Right cardiac atrium (tissue), 5 donors: Measurements from ENCODE around the gene ACOX1. TPM values are rescaled to one million over a fixed set of nuclear protein-coding genes. Genes with fewer than 3 reads are reported as not detected.

Source experiments
- ATAC-seq, 2 donors: fragments of 200-7000 bp; cut with Tn5 transposase; one replicate each; pipeline versions ENCODE4 v1.8.0 to v1.9.1; 2020; ENCODE audit warnings: moderate library complexity in 2 of 2, mild to moderate bottlenecking in 1 of 2
- DNase-seq, 3 donors: peaks; one replicate each; pipeline ENCODE4 v3.0.0-alpha.2; 2020
- H3K27ac ChIP-seq: one replicate; pipeline ENCODE4 v1.5.1; 2013; ENCODE audit warnings: mild to moderate bottlenecking, low read length, control low read depth, moderate library complexity
- H3K27me3 ChIP-seq: one replicate; pipeline ENCODE4 v1.6.1; 2013; ENCODE audit not compliant: control insufficient read depth, insufficient read depth
- H3K4me1 ChIP-seq: one replicate; pipeline ENCODE4 v1.6.1; 2013; ENCODE audit warnings: low read length; ENCODE audit not compliant: control insufficient read depth, insufficient read depth
- H3K4me3 ChIP-seq: one replicate; pipeline ENCODE4 v1.5.1; 2013; ENCODE audit warnings: low read length, control low read depth
- H3K9me3 ChIP-seq: one replicate; pipeline ENCODE4 v1.6.1; 2013; ENCODE audit warnings: low read length; ENCODE audit not compliant: control insufficient read depth
- WGBS: extraction: QIAGEN DNeasy Blood & Tissue Kit; methylation state at CpG from one replicate; pipeline ENCODE4 v1.1.7; 2013; 5-methylcytosine and 5-hydroxymethylcytosine counted together
- intact Hi-C, 4 donors: fragments of 100-400 bp; cut with DNase I; formaldehyde crosslinking; loops; one replicate each; pipeline versions ENCODE4 v1.11.0 to v1.14.0; 2022 to 2023
- polyA plus RNA-seq: library from polyadenylated mRNA; stranded (reverse); fragments of 200-250 nt; gene quantifications from one replicate; pipeline ENCODE4 v1.2.3, GENCODE V29; 2013
- total RNA-seq, 4 donors: library from RNA; stranded (reverse); fragmentation: NEBNext Ultra II Directional; extraction: Animal tissue kit (Norgen Biotek cat#: 25700); gene quantifications; one replicate each; pipeline ENCODE4 v1.2.1, GENCODE V29; 2021
- donor health status: healthy with polysubstance abuse.
- donor health status: DM: no; HTN: yes; CAD: no.
- donor health status: DM: no; HTN: no; CAD: no.
- donor health status: DM: no; HTN: yes; CAD: no; lungs with severe emphysema.
- donor health status: DM: yes; HTN: yes; CAD: no.

The ACOX1 gene
- total and polyA plus RNA-seq, 5 donors, result 18.7 to 67.5 (median 59.9) TPM

DNA sequence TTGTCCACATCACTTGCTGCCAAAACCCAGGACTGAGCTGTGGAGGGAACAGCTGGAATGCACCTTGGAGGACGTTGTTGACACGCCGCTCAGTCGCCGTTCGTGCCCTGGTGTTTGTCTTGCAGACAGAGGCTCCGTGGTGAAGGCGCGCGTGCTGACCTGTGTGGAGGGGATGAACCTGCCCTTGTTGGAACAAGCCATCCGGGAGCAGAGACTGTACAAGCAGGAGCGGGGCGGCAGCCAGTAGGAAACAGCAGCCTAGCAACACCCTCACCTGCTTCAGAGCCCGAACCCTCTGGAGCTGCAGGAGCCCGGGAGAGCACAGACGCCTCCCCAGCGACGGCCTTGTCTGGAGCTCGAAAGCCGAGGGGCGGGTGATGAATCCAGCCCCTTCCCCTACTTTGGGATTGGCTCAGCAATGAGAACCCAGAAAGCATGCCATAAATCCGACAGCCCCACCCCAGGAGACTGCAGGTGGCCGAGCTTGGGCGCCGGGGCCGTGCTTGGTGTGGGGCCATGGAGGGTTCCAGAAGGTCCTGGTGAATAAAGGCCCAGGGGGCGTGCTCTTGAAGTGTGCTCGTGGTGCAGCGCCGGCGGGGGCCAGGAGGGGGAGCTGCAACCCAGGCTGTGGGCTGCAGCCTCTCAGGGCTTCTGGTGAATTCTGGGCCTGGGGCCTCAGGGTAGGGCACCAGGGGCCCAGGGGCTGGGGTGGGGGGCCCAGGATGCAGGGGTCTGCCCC is 21.2 kb upstream of the ACOX1 start:
- WGBS, result 75% methylated on average over 31 of the region's 31 CpGs
- intact Hi-C loops, result no loop called here
- Histone ChIP-seq H3K9me3 (no peaks in the 10 kb centered on the region), H3K4me1 (peaks cover 3% of the 10 kb centered on the region), H3K27me3 (no peaks in the 10 kb centered on the region), H3K27ac (no peak overlapping the region), H3K4me3 (no peak overlapping the region)
- DNase-seq, result peak in 2 of 3 donors; percentile 77 to 80
- peak in 1 of 2 donors; percentile 5 for ATAC-seq

DNA sequence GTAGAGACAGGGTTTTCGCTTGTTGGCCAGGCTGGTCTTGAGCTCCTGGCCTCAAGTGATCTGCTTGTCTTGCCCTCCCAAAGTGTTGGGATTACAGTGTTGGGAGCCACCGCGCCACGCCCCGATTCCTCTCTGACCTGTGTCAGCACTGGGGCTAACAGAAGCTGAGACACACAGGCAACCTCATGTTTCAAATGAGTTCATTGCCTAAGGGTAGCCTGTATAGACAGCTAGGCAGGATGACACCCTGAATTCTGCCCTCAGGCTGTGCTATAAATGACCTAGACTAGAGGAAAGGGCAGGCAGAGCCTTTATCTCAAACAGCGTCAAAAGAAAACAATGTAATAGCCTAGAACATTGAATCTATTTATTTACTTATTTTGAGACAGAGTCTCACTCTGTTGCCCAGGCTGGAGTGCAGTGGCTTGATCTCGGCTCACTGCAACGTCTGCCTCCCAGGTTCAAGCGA is 19.4 kb upstream of the ACOX1 start:
- no peaks in the 10 kb centered on the region for H3K9me3 ChIP-seq
- 93% methylated on average over 9 of the region's 9 CpGs for WGBS
- peaks cover 3% of the 10 kb centered on the region for H3K4me1 ChIP-seq
- no peak for DNase-seq
- no peak overlapping the region for H3K27ac ChIP-seq
- ATAC-seq, result peak in 1 of 2 donors; percentile 12
- H3K4me3 ChIP-seq, result no peak overlapping the region
- intact Hi-C loops, result loop anchor here in 1 of 4 donors (10.0 kb wide), 1 partner anchor 54 kb away; the partner anchor contains the start of gene FBF1
- H3K27me3 ChIP-seq, result no peaks in the 10 kb centered on the region

DNA sequence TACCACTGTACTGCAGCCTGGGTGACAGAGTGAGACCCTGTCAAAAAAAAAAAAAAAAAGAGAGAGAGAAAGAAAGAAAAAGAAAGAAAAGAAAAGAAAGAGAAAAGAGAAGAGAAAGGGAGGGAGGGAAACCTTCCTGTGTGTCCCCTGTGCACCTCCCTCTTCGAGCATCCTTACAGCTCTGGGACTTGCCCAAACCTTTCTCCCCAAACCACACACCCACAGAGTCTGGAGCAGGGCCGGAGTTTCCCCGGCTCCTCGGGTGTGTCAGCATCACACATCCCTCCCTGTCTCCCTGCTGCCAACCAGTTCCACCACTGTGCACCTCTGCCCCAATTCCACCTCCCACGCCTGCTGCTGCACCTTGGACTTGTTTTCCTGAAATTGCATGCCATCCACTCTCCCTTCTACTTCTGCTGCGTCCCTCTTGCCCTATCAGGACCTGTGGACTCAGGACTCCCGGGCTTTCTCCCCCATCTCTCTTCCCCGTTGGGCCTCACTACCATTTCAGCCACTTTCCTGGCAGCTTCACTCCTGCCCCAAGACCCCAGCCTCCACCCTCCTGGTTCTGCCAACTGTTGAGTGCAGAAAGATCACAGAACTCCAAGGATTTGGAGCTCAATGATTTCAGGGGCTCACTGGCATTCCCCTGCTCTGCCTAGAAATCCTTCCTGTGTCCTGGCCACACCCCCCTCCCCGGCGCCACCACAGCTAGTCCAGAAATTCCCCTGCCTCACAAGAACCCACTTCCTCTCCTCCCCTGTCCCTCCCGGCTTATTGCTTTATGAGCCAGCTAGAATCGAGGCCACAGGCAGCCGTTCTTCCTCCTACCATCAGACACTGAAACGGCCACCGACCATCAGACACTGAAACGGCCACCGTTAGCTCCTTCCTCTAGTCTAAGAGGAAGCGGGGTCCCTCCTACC is 18.0 kb upstream of the ACOX1 start:
- WGBS, result 40% methylated on average over 18 of the region's 18 CpGs

DNA sequence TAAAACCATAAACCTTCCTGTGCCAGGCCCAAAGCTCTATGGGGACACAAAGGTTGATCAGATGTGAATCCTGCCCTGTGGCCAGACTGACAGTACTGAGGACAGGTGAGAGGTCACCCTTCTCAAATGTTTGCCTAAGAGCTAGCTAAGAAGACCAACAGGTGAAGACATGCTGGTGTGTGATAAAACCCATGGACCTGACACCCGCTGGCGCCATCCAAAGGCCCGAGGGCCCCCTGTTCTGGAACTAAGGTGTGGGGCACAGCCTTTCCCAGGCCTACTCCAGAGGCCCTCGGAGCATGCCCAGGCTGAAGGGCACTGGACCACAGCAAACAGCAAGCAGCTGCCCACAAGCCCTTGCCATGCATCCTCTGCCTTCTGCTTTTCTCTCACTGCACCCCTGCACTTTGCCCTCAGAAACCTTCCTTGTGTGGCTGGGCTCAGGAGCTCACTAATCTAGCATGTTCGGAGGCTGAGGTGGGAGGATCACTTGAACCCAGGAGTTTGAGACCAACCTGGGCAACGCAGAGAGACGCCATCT is 16.5 kb upstream of the ACOX1 start:
- intact Hi-C loops, result loop anchor here in 1 of 4 donors (10.0 kb wide), 1 partner anchor 51 kb away; the partner anchor contains the start of gene FBF1
- peak in 1 of 3 donors; percentile 9 for DNase-seq
- H3K27me3 ChIP-seq, result no peaks in the 10 kb centered on the region
- no peak for ATAC-seq
- H3K27ac ChIP-seq, result no peak overlapping the region
- peaks cover 3% of the 10 kb centered on the region for H3K4me1 ChIP-seq
- 97% methylated on average over 7 of the region's 7 CpGs for WGBS
- H3K9me3 ChIP-seq, result no peaks in the 10 kb centered on the region
- no peak overlapping the region for H3K4me3 ChIP-seq

More for the DNA sequence above, 18.0 kb upstream of the ACOX1 start:
- no peaks in the 10 kb centered on the region for H3K9me3 ChIP-seq
- no peak overlapping the region for H3K4me3 ChIP-seq
- peaks cover 3% of the 10 kb centered on the region for H3K4me1 ChIP-seq
- peak; percentile 53 to 61 for ATAC-seq
- no peaks in the 10 kb centered on the region for H3K27me3 ChIP-seq
- no peak overlapping the region for H3K27ac ChIP-seq
- intact Hi-C loops, result loop anchor here in 1 of 4 donors (10.0 kb wide), 1 partner anchor 52 kb away; the partner anchor contains the start of gene FBF1
- DNase-seq, result peak in 1 of 3 donors; percentile 78

DNA sequence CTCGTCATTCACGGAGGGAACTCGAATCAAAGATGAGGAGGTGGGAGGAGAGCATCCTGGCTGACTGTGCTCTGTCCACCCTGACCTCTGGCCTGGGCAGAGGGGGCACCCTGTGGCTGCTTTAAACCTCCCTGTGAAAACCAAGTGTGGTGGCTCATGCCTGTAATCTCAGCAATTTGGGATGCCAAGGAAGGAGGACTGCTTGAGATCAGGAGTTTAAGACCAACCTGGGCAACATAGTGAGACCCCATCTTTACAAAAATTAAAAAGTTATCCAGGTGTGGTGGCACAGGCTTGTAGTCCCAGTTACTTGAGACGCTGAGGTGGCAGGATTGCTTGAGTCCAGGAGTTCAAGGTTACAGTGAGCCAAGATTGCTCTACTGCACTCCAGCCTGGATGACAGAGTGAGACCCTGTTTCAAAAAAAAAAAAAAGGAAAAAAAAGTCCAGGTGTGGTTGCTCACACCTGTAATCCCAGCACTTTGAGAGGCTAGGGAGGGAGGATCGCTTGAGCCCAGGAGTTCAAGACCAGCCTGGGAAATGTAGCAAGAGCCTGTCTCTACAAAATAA is 15.9 kb upstream of the ACOX1 start:
- peaks cover 3% of the 10 kb centered on the region for H3K4me1 ChIP-seq
- no peaks in the 10 kb centered on the region for H3K9me3 ChIP-seq
- no peak overlapping the region for H3K4me3 ChIP-seq
- no peaks in the 10 kb centered on the region for H3K27me3 ChIP-seq
- H3K27ac ChIP-seq, result no peak overlapping the region
- ATAC-seq (no peak), DNase-seq (no peak)
- intact Hi-C loops, result loop anchor here in 1 of 4 donors (10.0 kb wide), 1 partner anchor 50 kb away; the partner anchor contains the start of gene FBF1
- WGBS, result 90% methylated on average over 5 of the region's 5 CpGs

DNA sequence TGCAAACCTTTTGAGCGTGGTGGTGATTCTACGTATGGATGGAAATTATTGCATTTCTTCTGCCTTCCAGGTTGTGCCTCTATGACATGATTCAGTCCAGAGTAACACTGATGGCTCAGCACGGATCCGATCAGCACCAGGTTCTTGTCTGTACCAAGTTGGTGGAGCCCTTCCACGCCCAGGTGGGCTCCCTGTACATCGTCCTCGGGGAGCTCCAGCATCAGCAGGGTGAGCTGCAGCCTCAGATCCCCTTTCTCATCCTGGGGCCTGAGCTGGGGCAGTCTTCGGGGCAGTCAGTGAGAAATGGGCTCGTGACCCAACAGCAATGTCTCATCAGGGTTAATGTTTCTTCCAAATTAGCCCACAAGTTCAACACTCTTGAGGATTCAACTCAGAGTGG is 12.4 kb upstream of the ACOX1 start:
- intact Hi-C loops, result loop anchor here in 1 of 4 donors (10.0 kb wide), 1 partner anchor 47 kb away; the partner anchor contains the start of gene FBF1
- no peaks in the 10 kb centered on the region for H3K27me3 ChIP-seq
- H3K4me3 ChIP-seq, result no peak overlapping the region
- H3K4me1 ChIP-seq, result no peaks in the 10 kb centered on the region
- DNase-seq (no peak), ATAC-seq (no peak)
- H3K27ac ChIP-seq, result no peak overlapping the region
- no peaks in the 10 kb centered on the region for H3K9me3 ChIP-seq
- WGBS, result 95% methylated on average over 9 of the region's 9 CpGs

DNA sequence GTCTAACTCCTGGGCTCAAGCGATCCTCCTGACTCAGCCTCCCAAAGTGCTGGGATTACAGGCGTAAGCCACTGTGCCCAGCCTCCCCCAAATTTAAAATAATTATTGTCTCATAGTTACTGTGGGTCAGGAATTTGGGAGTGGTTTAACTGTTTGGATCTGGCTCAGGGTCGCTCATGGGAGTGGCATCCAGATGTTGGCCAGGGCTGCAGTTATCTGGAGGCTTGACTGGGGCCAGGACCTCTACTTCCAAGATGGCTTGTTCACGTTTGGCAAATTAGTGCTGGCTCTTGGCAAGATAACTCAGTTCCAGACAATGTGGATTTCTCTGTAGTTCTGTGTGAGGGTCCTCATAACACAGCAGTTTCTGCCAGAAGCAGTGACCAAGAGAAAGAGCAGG is 8.1 kb upstream of the ACOX1 start:
- H3K4me1 ChIP-seq, result peaks cover 2% of the 10 kb centered on the region
- H3K4me3 ChIP-seq, result no peak overlapping the region
- WGBS, result 75% methylated on average over 4 of the region's 4 CpGs
- intact Hi-C loops, result no loop called here
- DNase-seq, result no peak
- H3K27ac ChIP-seq, result no peak overlapping the region
- no peak for ATAC-seq
- H3K27me3 ChIP-seq, result no peaks in the 10 kb centered on the region
- no peaks in the 10 kb centered on the region for H3K9me3 ChIP-seq

DNA sequence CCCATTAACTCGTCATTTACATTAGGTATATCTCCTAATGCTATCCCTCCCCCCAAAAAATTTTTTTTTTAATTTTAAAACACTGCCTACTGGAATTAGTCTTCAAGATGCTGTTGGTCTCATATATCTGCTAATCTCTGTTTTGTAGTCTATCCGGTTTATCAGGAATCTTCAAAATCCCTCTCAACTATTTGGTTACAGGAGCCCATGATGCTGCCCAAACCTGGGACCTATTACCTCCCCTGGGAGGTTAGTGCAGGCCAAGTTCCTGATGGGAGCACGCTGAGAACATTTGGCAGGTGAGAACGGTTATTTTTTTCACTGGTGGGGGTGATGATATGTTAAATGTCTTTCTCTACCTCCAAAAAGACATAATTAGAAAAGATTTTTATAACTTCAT is 7.0 kb upstream of the ACOX1 start:
- Histone ChIP-seq H3K4me3 (no peak overlapping the region), H3K27ac (no peak overlapping the region), H3K4me1 (peaks cover 2% of the 10 kb centered on the region), H3K9me3 (no peaks in the 10 kb centered on the region), H3K27me3 (no peaks in the 10 kb centered on the region)
- ATAC-seq (no peak), DNase-seq (no peak)
- intact Hi-C loops, result no loop called here
- 89% methylated on average over 4 of the region's 4 CpGs for WGBS

DNA sequence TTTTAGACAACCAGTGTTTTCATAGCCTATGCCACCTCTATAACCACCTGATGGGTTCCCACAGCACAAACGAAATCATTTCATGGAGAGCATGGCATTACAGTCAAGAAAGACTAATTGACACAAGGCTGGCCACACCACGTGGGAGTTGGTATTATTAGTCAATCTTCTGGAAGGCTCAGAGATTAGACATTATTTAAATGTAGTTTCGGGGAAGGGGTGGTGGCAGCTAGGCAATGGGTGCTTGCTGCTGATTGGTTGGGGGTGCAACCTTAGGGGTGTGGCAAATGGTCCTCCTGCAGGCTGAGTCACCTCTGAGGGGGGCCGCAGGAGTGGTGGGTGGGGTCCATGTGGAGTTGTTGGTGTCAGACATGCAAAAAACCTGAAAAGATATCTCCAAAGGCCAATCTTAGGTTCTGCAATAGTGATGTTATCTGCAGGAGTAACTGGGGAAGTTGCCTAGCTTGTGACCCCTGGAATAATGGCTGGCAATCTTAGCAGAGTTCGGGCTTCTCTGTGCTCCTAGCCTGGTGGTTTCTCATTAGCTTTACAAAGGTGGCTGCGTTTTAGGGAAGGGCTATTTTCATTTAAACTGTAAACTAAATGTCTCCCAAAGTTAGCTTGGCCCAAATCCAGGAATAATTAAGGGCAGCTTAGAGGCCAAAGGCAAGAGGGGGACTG is 4.7 kb upstream of the ACOX1 start:
- intact Hi-C loops, result no loop called here
- ATAC-seq, result no peak
- Histone ChIP-seq H3K27ac (peak overlapping the region; percentile 48), H3K4me3 (no peak overlapping the region), H3K27me3 (no peaks in the 10 kb centered on the region), H3K4me1 (peaks cover 4% of the 10 kb centered on the region), H3K9me3 (no peaks in the 10 kb centered on the region)
- WGBS, result 64% methylated on average over 6 of the region's 6 CpGs
- DNase-seq, result peak in 1 of 3 donors; percentile 48

DNA sequence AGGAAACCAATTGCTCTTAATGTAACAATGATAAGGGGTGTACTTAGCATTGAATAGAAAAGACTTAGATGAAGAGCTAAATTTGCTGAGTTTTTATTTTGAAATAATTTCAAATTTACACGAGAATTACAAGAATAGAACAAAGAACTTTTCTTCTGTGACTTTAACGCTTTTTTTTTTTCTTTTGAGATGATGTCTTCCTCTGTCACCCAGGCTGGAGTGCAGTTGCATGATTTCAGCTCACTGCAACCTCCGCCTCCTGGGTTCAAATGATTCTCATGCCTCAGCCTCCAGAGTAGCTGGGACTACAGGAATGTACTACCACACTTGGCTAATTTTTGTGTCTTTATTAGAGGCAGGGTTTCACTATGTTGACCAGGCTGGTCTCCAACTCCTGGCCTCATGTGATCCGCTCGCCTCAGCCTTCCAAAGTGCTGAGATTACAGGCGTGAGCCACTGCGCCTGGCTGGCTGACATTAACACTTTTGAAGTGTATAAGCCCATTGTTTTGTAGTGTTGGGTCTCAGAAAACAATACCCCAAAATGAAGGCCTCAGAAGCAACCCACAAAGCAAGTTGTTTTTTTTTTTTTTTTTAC is 2.2 kb upstream of the ACOX1 start:
- Histone ChIP-seq H3K4me3 (no peak overlapping the region), H3K27me3 (no peaks in the 10 kb centered on the region), H3K4me1 (peaks cover 4% of the 10 kb centered on the region), H3K27ac (peak overlapping the region; percentile 61), H3K9me3 (no peaks in the 10 kb centered on the region)
- DNase-seq (peak in 2 of 3 donors; percentile 61 to 73), ATAC-seq (no peak)
- intact Hi-C loops, result no loop called here
- WGBS, result 60% methylated on average over 7 of the region's 7 CpGs
